Measurements from ENCODE around the gene ARPP21.
"Not testable (repeated sequence)": the region's sequence is repeated elsewhere in the genome, so short reads cannot be mapped to it uniquely, and the experiment has no call there.

- TF ChIP-seq CTCF (IDR thresholded peaks at IDR 0.05 in 4 of 5, conservative IDR thresholded peaks at IDR 0.05 in 1 of 5); POLR2A (IDR thresholded peaks at IDR 0.05): not testable (repeated sequence)
Observed at GRCh38 chr3:35620238-35620637, 19.1 kb upstream of the ARPP21 start.

All from gastrocnemius medialis (tissue), 4 donors.